HG03103 (cell line): ENCODE measurements around the gene BDNF.

Source experiments
- ATAC-seq: cut with Tn5 transposase; IDR thresholded peaks from one replicate; pipeline ENCODE4 v1.9.1; 2021; ENCODE audit warnings: low read depth; ENCODE audit not compliant: unreplicated experiment

BDNF gene

GRCh38 chr11:27610280-27610679 is 90.0 kb downstream of the BDNF start:
- no peak for ATAC-seq

GRCh38 chr11:27608951-27609350 is 91.3 kb downstream of the BDNF start:
- no peak for ATAC-seq

- ATAC-seq = no peak
Observed at GRCh38 chr11:27605422-27605821, 94.8 kb downstream of the BDNF start.
